Measurements from ENCODE around the gene CACNA2D3. TPM values are rescaled to one million over a fixed set of nuclear protein-coding genes. Genes with fewer than 3 reads are reported as not detected.
A peak's percentile ranks its signal among the peaks of the same experiment; 100 is the strongest.

Gene CACNA2D3
- polyA plus RNA-seq, 4 donors, result 1.5 to 2.1 (median 1.7) TPM

- no peak for DNase-seq (ENCODE audit: low read depth in 4 of 4, low spot score in 3 of 4)
Observed at GRCh38 chr3:54653456-54654195, 531.3 kb downstream of the CACNA2D3 start.

GRCh38 chr3:54654776-54655175, 532.4 kb downstream of the CACNA2D3 start:
- DNase-seq (ENCODE audit: low read depth in 4 of 4, low spot score in 3 of 4), result no peak

GRCh38 chr3:54659347-54659746, 537.0 kb downstream of the CACNA2D3 start:
- no peak for DNase-seq (ENCODE audit: low read depth in 4 of 4, low spot score in 3 of 4)

GRCh38 chr3:54660714-54661132, 538.4 kb downstream of the CACNA2D3 start:
- peak in 3 of 4 donors; percentile 20 to 46 (median 34) for DNase-seq (ENCODE audit: low read depth in 4 of 4, low spot score in 3 of 4)

- DNase-seq (ENCODE audit: low read depth in 4 of 4, low spot score in 3 of 4), result no peak
Observed at GRCh38 chr3:54661151-54661550, 538.8 kb downstream of the CACNA2D3 start.

- no peak for DNase-seq (ENCODE audit: low read depth in 4 of 4, low spot score in 3 of 4)
Observed at GRCh38 chr3:54663501-54664011, 541.2 kb downstream of the CACNA2D3 start.

- DNase-seq (ENCODE audit: low read depth in 4 of 4, low spot score in 3 of 4), result no peak
Observed at GRCh38 chr3:54665016-54665600, 542.8 kb downstream of the CACNA2D3 start.

GRCh38 chr3:54668236-54668635, 545.9 kb downstream of the CACNA2D3 start:
- no peak for DNase-seq (ENCODE audit: low read depth in 4 of 4, low spot score in 3 of 4)

GRCh38 chr3:54670201-54671000, 548.0 kb downstream of the CACNA2D3 start:
- DNase-seq (ENCODE audit: low read depth in 4 of 4, low spot score in 3 of 4), result peak in 1 of 4 donors; percentile 48

GRCh38 chr3:54671511-54671910, 549.2 kb downstream of the CACNA2D3 start:
- DNase-seq (ENCODE audit: low read depth in 4 of 4, low spot score in 3 of 4), result no peak

- no peak for DNase-seq (ENCODE audit: low read depth in 4 of 4, low spot score in 3 of 4)
Observed at GRCh38 chr3:54676087-54676486, 553.7 kb downstream of the CACNA2D3 start.

GRCh38 chr3:54681706-54682105, 559.4 kb downstream of the CACNA2D3 start:
- no peak for DNase-seq (ENCODE audit: low read depth in 4 of 4, low spot score in 3 of 4)

GRCh38 chr3:54685213-54685612, 562.9 kb downstream of the CACNA2D3 start:
- DNase-seq (ENCODE audit: low read depth in 4 of 4, low spot score in 3 of 4), result no peak

- no peak for DNase-seq (ENCODE audit: low read depth in 4 of 4, low spot score in 3 of 4)
Observed at GRCh38 chr3:54691289-54691771, 569.0 kb downstream of the CACNA2D3 start.

- no peak for DNase-seq (ENCODE audit: low read depth in 4 of 4, low spot score in 3 of 4)
Observed at GRCh38 chr3:54696313-54696712, 574.0 kb downstream of the CACNA2D3 start.

- no peak for DNase-seq (ENCODE audit: low read depth in 4 of 4, low spot score in 3 of 4)
Observed at GRCh38 chr3:54698054-54698453, 575.7 kb downstream of the CACNA2D3 start.

GRCh38 chr3:54703923-54704322, 581.6 kb downstream of the CACNA2D3 start:
- no peak for DNase-seq (ENCODE audit: low read depth in 4 of 4, low spot score in 3 of 4)

- no peak for DNase-seq (ENCODE audit: low read depth in 4 of 4, low spot score in 3 of 4)
Observed at GRCh38 chr3:54705730-54706129, 583.4 kb downstream of the CACNA2D3 start.

GRCh38 chr3:54706738-54707137, 584.4 kb downstream of the CACNA2D3 start:
- DNase-seq (ENCODE audit: low read depth in 4 of 4, low spot score in 3 of 4), result no peak

- no peak for DNase-seq (ENCODE audit: low read depth in 4 of 4, low spot score in 3 of 4)
Observed at GRCh38 chr3:54709785-54710184, 587.4 kb downstream of the CACNA2D3 start.

GRCh38 chr3:54710954-54711353, 588.6 kb downstream of the CACNA2D3 start:
- no peak for DNase-seq (ENCODE audit: low read depth in 4 of 4, low spot score in 3 of 4)

Measured in right renal pelvis (tissue), 4 donors.